T-helper 17 cell (primary cell): ENCODE data around the gene WIPF2. TPM values are rescaled to one million over a fixed set of nuclear protein-coding genes. Genes with fewer than 3 reads are reported as not detected.
A peak's percentile ranks its signal among the peaks of the same experiment; 100 is the strongest.
"Not testable (repeated sequence)": the region's sequence is repeated elsewhere in the genome, so short reads cannot be mapped to it uniquely, and the experiment has no call there.

Source experiments
- ATAC-seq: fragments of 150-1000 bp; cut with Tn5 transposase; 2 replicates; pipeline ENCODE4 v1.10.0; 2021; ENCODE audit warnings: mild to moderate bottlenecking, moderate library complexity
- DNase-seq, 3 donors: peaks; one replicate each; pipeline versions ENCODE4 v3.0.0 to v3.0.0-alpha.2; 2020 to 2021
- H3K9me3 ChIP-seq: one replicate; pipeline ENCODE4 v1.7.0; 2013; ENCODE audit warnings: low read length, mild to moderate bottlenecking; ENCODE audit not compliant: control insufficient read depth, poor library complexity, severe bottlenecking
- H3K27ac Mint-ChIP-seq: one replicate; pipeline ENCODE4 v1.8.0; 2022; ENCODE audit warnings: mild to moderate bottlenecking, moderate library complexity, mixed read lengths
- H3K27me3 Mint-ChIP-seq: one replicate; pipeline ENCODE4 v1.8.0; 2022; ENCODE audit warnings: mixed read lengths
- H3K36me3 Mint-ChIP-seq: one replicate; pipeline ENCODE4 v1.8.0; 2022; ENCODE audit warnings: low read depth, mixed read lengths
- H3K4me1 Mint-ChIP-seq: one replicate; pipeline ENCODE4 v1.8.0; 2022; ENCODE audit warnings: mild to moderate bottlenecking, mixed read lengths
- H3K4me3 Mint-ChIP-seq: one replicate; pipeline ENCODE4 v1.8.0; 2022; ENCODE audit warnings: mild to moderate bottlenecking, moderate library complexity, mixed read lengths
- total RNA-seq, 4 donors: library from RNA in 2 of 4; stranded (reverse) in 2 of 4; gene quantifications; one replicate each; pipeline ENCODE4 v1.2.3 and lab custom pipeline; 2022 to 2026

The WIPF2 gene
- total RNA-seq, 2 donors from 2014 or later, result 26.4 to 33.1 TPM

DNA sequence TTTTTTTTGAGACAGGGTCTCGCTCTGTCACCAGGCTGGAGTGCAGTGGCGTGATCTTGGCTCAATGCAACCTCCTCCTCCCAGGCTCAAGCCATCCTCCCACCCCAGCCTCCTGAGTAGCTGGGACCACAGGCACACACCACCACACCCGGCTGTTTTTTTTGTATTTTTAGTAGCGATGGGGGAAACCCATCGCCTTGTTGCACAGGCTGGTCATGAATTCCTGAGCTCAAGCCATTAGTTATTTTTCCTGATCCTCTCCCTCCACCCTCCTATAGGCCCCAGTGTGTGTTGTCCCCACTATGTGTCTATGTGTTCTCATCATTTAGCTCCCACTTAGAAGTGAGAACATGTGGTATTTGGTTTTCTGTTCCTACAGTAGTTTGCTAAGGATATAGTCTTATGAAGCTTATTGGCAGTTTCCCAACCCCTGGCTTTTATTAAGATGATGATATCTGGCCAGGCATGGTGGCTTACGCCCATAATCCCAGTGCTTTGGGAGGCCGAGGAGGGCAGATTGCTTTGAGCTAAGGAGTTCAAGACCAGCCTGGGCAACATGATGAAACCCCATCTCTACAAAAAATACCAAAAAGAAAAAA is 80.2 kb downstream of the WIPF2 start:
- H3K4me1 Mint-ChIP-seq, result peaks cover 13% of the 10 kb centered on the region
- H3K27me3 Mint-ChIP-seq, ATAC-seq, H3K4me3 Mint-ChIP-seq, DNase-seq, H3K9me3 ChIP-seq, H3K27ac Mint-ChIP-seq, H3K36me3 Mint-ChIP-seq: not testable (repeated sequence)

DNA sequence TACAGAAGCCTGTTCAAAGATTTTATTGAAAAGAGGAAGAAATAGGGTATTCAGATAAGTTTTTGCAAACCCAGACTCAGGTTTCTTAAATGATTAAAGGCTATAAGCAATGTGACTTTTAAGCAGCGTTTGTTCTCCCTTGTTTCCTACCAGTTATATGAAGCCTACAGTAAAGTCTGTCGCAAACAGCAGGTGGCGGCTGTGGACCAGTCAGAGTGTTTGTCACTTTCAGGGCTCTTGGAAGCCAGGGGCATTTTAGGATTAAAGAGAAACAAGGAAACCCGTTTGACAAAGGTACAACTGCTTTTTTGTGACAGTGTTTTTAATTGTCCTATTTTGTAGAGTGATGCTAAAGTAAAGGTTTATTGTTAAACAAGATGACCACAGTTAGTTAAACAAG is 82.2 kb downstream of the WIPF2 start:
- no peaks in the 10 kb centered on the region for H3K9me3 ChIP-seq
- Mint-ChIP-seq H3K4me3 (no peak overlapping the region), H3K36me3 (no peaks in the 10 kb centered on the region), H3K27me3 (no peaks in the 10 kb centered on the region), H3K4me1 (peaks cover 13% of the 10 kb centered on the region), H3K27ac (no peak overlapping the region)
- ATAC-seq (no peak), DNase-seq (no peak)

- Mint-ChIP-seq H3K36me3 (no peaks in the 10 kb centered on the region), H3K4me3 (peak overlapping the region; percentile 50), H3K4me1 (peaks cover 13% of the 10 kb centered on the region), H3K27me3 (no peaks in the 10 kb centered on the region), H3K27ac (peak overlapping the region; percentile 53)
- ATAC-seq (peak; percentile 58), DNase-seq (peak in 1 of 3 donors; percentile 49)
- H3K9me3 ChIP-seq, result no peaks in the 10 kb centered on the region
These were observed 84.0 kb downstream of the WIPF2 start for GRCh38 chr17:40303009-40303657.

GRCh38 chr17:40303708-40304551 is 84.8 kb downstream of the WIPF2 start:
- peaks cover 13% of the 10 kb centered on the region for H3K4me1 Mint-ChIP-seq
- no peaks in the 10 kb centered on the region for H3K36me3 Mint-ChIP-seq
- H3K27me3 Mint-ChIP-seq, result no peaks in the 10 kb centered on the region
- no peak overlapping the region for H3K4me3 Mint-ChIP-seq
- no peaks in the 10 kb centered on the region for H3K9me3 ChIP-seq
- peak overlapping the region; percentile 37 for H3K27ac Mint-ChIP-seq
- DNase-seq (no peak), ATAC-seq (no peak)

GRCh38 chr17:40304552-40304863 is 85.4 kb downstream of the WIPF2 start:
- H3K36me3 Mint-ChIP-seq, DNase-seq, H3K27me3 Mint-ChIP-seq, H3K4me3 Mint-ChIP-seq, ATAC-seq, H3K9me3 ChIP-seq: not testable (repeated sequence)
- peak overlapping the region; percentile 37 for H3K27ac Mint-ChIP-seq
- peaks cover 13% of the 10 kb centered on the region for H3K4me1 Mint-ChIP-seq

DNA sequence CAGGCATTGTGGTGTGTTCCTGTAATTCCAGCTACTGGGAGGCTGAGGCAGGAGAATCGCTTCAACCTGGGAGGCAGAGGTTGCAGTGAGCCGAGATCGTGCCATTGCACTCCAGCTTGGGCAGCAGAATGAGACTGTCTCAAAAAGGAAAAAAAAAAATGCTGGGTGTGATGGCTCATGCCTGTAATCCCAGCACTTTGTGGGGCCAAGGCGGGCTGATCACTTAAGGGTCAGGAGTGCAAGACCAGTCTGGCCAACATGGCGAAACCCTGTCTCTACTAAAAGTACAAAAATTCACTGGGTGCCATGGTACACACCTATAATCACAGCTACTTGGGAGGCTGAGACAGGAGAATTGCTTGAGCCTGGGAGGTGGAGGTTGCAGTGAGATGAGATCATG is 85.8 kb downstream of the WIPF2 start:
- not testable (repeated sequence) for H3K9me3 ChIP-seq, DNase-seq, H3K36me3 Mint-ChIP-seq, H3K27me3 Mint-ChIP-seq, ATAC-seq, H3K4me3 Mint-ChIP-seq
- H3K4me1 Mint-ChIP-seq, result peaks cover 14% of the 10 kb centered on the region
- peak overlapping the region; percentile 37 for H3K27ac Mint-ChIP-seq

GRCh38 chr17:40306395-40306794 is 87.3 kb downstream of the WIPF2 start:
- Mint-ChIP-seq H3K4me3 (no peak overlapping the region), H3K36me3 (no peaks in the 10 kb centered on the region)

GRCh38 chr17:40307001-40307730 is 88.1 kb downstream of the WIPF2 start:
- H3K4me3 Mint-ChIP-seq, result no peak overlapping the region
- peaks cover 29% of the 10 kb centered on the region for H3K4me1 Mint-ChIP-seq
- no peaks in the 10 kb centered on the region for H3K9me3 ChIP-seq
- DNase-seq (no peak), ATAC-seq (peak; percentile 54)
- no peak overlapping the region for H3K27ac Mint-ChIP-seq
- H3K27me3 Mint-ChIP-seq, result no peaks in the 10 kb centered on the region
- H3K36me3 Mint-ChIP-seq, result no peaks in the 10 kb centered on the region

More at GRCh38 chr17:40306395-40306794, 87.3 kb downstream of the WIPF2 start:
- Mint-ChIP-seq H3K27ac (no peak overlapping the region), H3K27me3 (no peaks in the 10 kb centered on the region), H3K4me1 (peaks cover 24% of the 10 kb centered on the region)
- DNase-seq (no peak), ATAC-seq (no peak)
- H3K9me3 ChIP-seq, result no peaks in the 10 kb centered on the region

- no peaks in the 10 kb centered on the region for H3K36me3 Mint-ChIP-seq
- no peaks in the 10 kb centered on the region for H3K9me3 ChIP-seq
- peaks cover 32% of the 10 kb centered on the region for H3K4me1 Mint-ChIP-seq
- no peak overlapping the region for H3K4me3 Mint-ChIP-seq
- no peak overlapping the region for H3K27ac Mint-ChIP-seq
- H3K27me3 Mint-ChIP-seq, result no peaks in the 10 kb centered on the region
- ATAC-seq (no peak), DNase-seq (no peak)
These were observed 88.7 kb downstream of the WIPF2 start for GRCh38 chr17:40307740-40308239.

- DNase-seq (no peak), ATAC-seq (no peak)
- Mint-ChIP-seq H3K27ac (peak within 1 kb of the TSS; percentile 29), H3K4me3 (peak within 1 kb of the TSS; percentile 57), H3K4me1 (peaks cover 26% of the 10 kb centered on the region), H3K27me3 (no peaks in the 10 kb centered on the region), H3K36me3 (no peaks in the 10 kb centered on the region)
- H3K9me3 ChIP-seq, result no peaks in the 10 kb centered on the region
These were observed 90.2 kb downstream of the WIPF2 start, which contains the start of gene RARA for GRCh38 chr17:40309031-40309948. Gene RARA, plus strand, starts transcription at chr17:40309180. Its CDS starts 22,039 bp downstream, at chr17:40331219.

DNA sequence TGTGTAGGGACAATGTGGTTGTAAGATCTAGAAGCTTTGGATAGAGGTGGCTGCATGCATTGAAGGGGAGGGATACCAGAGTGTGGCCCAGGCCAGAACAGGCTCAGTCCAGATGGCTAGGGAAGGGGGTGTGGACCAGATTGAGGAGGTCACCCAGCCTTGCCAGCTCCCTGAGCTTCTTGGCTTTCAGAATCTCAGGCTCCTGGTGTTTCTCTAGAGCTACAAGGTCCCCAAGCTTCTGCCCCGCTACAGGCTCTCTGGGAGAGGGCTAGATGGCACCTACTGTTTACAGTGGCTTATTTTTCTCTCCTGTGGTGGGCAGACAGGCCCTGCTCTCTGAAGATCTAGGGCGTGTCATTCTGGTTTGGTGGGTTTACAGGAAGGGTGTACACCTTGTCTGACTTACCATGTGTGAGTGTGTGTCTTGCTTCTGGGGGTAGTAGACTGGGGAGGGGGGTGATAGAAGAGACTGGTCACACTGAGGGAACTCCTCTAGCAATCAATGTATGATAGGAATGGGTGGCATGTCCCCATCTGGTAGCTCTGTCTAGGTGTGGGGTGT is 90.9 kb downstream of the WIPF2 start:
- H3K27ac Mint-ChIP-seq, result peak overlapping the region; percentile 71
- H3K4me1 Mint-ChIP-seq, result peaks cover 33% of the 10 kb centered on the region
- DNase-seq (no peak), ATAC-seq (no peak)
- H3K36me3 Mint-ChIP-seq, result no peaks in the 10 kb centered on the region
- no peaks in the 10 kb centered on the region for H3K27me3 Mint-ChIP-seq
- H3K9me3 ChIP-seq, result no peaks in the 10 kb centered on the region
- H3K4me3 Mint-ChIP-seq, result peak overlapping the region; percentile 57

DNA sequence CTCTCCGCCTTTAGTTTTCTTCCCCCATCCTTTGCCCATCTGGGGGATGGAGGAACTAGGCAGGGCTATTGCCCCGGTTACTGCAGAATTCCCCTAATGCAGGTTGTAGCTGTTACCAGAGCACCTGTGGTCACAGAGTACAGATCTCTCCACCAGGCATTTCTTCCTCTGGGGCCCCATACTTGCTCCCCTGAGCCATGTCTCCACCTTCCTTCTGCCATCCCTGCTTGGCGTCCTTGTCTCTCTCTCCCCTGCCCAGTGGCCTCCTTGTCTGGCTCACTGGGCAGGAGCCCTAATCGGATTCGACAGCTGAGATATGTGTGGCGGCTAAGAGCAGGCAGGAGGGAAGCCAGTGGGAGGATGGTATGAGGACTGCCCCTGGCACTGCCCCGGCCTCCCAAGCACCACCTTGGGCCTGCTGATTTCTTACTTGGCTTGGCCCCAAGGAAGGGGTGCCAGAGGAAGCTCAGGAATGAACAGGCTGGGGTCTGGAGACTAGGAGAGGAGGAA is 91.8 kb downstream of the WIPF2 start:
- DNase-seq, result no peak
- Mint-ChIP-seq H3K4me1 (peaks cover 41% of the 10 kb centered on the region), H3K4me3 (no peak overlapping the region), H3K36me3 (no peaks in the 10 kb centered on the region), H3K27me3 (no peaks in the 10 kb centered on the region), H3K27ac (peak overlapping the region; percentile 71)
- ATAC-seq, result peak; percentile 30
- H3K9me3 ChIP-seq, result no peaks in the 10 kb centered on the region
